ENCODE measurements around the gene NHERF1. TPM values are rescaled to one million over a fixed set of nuclear protein-coding genes. Genes with fewer than 3 reads are reported as not detected.

NHERF1 gene
- total RNA-seq, 2 experiments from 2014 or later, result 73.2 to 116 TPM

- DNase-seq (ENCODE audit: low spot score), result no peak
- H3K4me1 ChIP-seq (ENCODE audit: insufficient read depth, low read length, poor library complexity, severe bottlenecking), result no peaks in the 10 kb centered on the region
- TF ChIP-seq CTCF (conservative IDR thresholded peaks at IDR 0.05; ENCODE audit: low read length) (no peak), EZH2phosphoT487 (IDR thresholded peaks at IDR 0.05; ENCODE audit: borderline replicate concordance, low read depth, low read length) (no peak)
- no peaks in the 10 kb centered on the region for H3K9me2 ChIP-seq (ENCODE audit: insufficient read depth, low read length)
- no peaks in the 10 kb centered on the region for H3K79me2 ChIP-seq (ENCODE audit: insufficient read depth, low read depth, low read length)
- H3K9me3 ChIP-seq (ENCODE audit: low read length), result no peaks in the 10 kb centered on the region
- ChIA-PET CTCF (ENCODE audit: unreplicated experiment) (no interaction called here), POLR2A (no interaction called here)
- H2AFZ ChIP-seq (ENCODE audit: low read length), result no peak overlapping the region
- H3K4me2 ChIP-seq (ENCODE audit: low read length), result no peak overlapping the region
- H3K36me3 ChIP-seq (ENCODE audit: insufficient read depth, low read length), result no peaks in the 10 kb centered on the region
- H3K27ac ChIP-seq (ENCODE audit: low read depth, low read length, poor library complexity, severe bottlenecking), result no peak overlapping the region
- no peak overlapping the region for H3K4me3 ChIP-seq (ENCODE audit: low read depth, low read length, poor library complexity, severe bottlenecking)
- no TSS peak for BruUV-seq (replicated peaks)
- H4K20me1 ChIP-seq (ENCODE audit: insufficient read depth, low read length), result no peaks in the 10 kb centered on the region
- intact Hi-C loops (cut with micrococcal nuclease; ENCODE audit: unreplicated experiment), result no loop called here
Measured at GRCh38 chr17:74806334-74806733, 57.9 kb downstream of the NHERF1 start.

- TF ChIP-seq EZH2phosphoT487 (IDR thresholded peaks at IDR 0.05; ENCODE audit: borderline replicate concordance, low read depth, low read length) (no peak), CTCF (conservative IDR thresholded peaks at IDR 0.05; ENCODE audit: low read length) (no peak)
- Histone ChIP-seq H3K36me3 (ENCODE audit: insufficient read depth, low read length) (no peaks in the 10 kb centered on the region), H3K9me3 (ENCODE audit: low read length) (no peaks in the 10 kb centered on the region), H4K20me1 (ENCODE audit: insufficient read depth, low read length) (no peaks in the 10 kb centered on the region), H3K9me2 (ENCODE audit: insufficient read depth, low read length) (no peaks in the 10 kb centered on the region), H2AFZ (ENCODE audit: low read length) (no peak overlapping the region), H3K79me2 (ENCODE audit: insufficient read depth, low read depth, low read length) (no peaks in the 10 kb centered on the region), H3K4me2 (ENCODE audit: low read length) (no peak overlapping the region), H3K4me3 (ENCODE audit: low read depth, low read length, poor library complexity, severe bottlenecking) (no peak overlapping the region), H3K27ac (ENCODE audit: low read depth, low read length, poor library complexity, severe bottlenecking) (no peak overlapping the region), H3K4me1 (ENCODE audit: insufficient read depth, low read length, poor library complexity, severe bottlenecking) (no peaks in the 10 kb centered on the region)
- intact Hi-C loops (cut with micrococcal nuclease; ENCODE audit: unreplicated experiment), result no loop called here
- BruUV-seq (replicated peaks), result no TSS peak
- CTCF ChIA-PET (ENCODE audit: unreplicated experiment), result interaction anchor here (0.5 to 1.0 kb wide), 3 partner anchors 25 to 1853 kb away, joined by 3 to 5 read pairs (median 3); no protein-coding TSS in a partner anchor
- POLR2A ChIA-PET, result interaction anchor here (1.1 kb wide), 1 partner anchor 15 kb away, joined by 3 read pairs; no protein-coding TSS in a partner anchor
- DNase-seq (ENCODE audit: low spot score), result no peak
Measured at GRCh38 chr17:74807441-74807840, 59.0 kb downstream of the NHERF1 start.

GRCh38 chr17:74807925-74808324 is 59.5 kb downstream of the NHERF1 start:
- Histone ChIP-seq H2AFZ (ENCODE audit: low read length) (no peak overlapping the region), H3K9me2 (ENCODE audit: insufficient read depth, low read length) (no peaks in the 10 kb centered on the region), H3K4me1 (ENCODE audit: insufficient read depth, low read length, poor library complexity, severe bottlenecking) (no peaks in the 10 kb centered on the region), H3K4me3 (ENCODE audit: low read depth, low read length, poor library complexity, severe bottlenecking) (no peak overlapping the region), H3K36me3 (ENCODE audit: insufficient read depth, low read length) (no peaks in the 10 kb centered on the region), H3K27ac (ENCODE audit: low read depth, low read length, poor library complexity, severe bottlenecking) (no peak overlapping the region), H3K4me2 (ENCODE audit: low read length) (no peak overlapping the region), H3K79me2 (ENCODE audit: insufficient read depth, low read depth, low read length) (no peaks in the 10 kb centered on the region), H3K9me3 (ENCODE audit: low read length) (no peaks in the 10 kb centered on the region), H4K20me1 (ENCODE audit: insufficient read depth, low read length) (no peaks in the 10 kb centered on the region)
- ChIA-PET POLR2A (no interaction called here), CTCF (ENCODE audit: unreplicated experiment) (interaction anchor here (1.0 kb wide), 1 partner anchor 25 kb away, joined by 3 read pairs; no protein-coding TSS in a partner anchor)
- no peak for DNase-seq (ENCODE audit: low spot score)
- intact Hi-C loops (cut with micrococcal nuclease; ENCODE audit: unreplicated experiment), result no loop called here
- BruUV-seq (replicated peaks), result no TSS peak
- no peak for TF ChIP-seq CTCF (conservative IDR thresholded peaks at IDR 0.05; ENCODE audit: low read length)
- no peak for TF ChIP-seq EZH2phosphoT487 (IDR thresholded peaks at IDR 0.05; ENCODE audit: borderline replicate concordance, low read depth, low read length)

All from OCI-LY7 (cell line).